PC-9 (cell line): Measurements from ENCODE around the gene RPTOR. TPM values are rescaled to one million over a fixed set of nuclear protein-coding genes. Genes with fewer than 3 reads are reported as not detected.

ENCODE experiments used
- BruUV-seq: library from RNA; stranded (reverse); fragments of 400-500 nt; replicated peaks from 2 replicates; lab custom pipeline; 2021; lab: Mats Ljungman, UMichigan
- CTCF ChIA-PET: fragments of 300-600 bp; sonication (Branson Sonifier 250); formaldehyde crosslinking; loops from one replicate; lab custom pipeline; 2022; ENCODE audit warnings: antibody characterized with exemption; lab: Charles Lee
- POLR2A ChIA-PET: fragments of 300-600 bp; sonication (Branson Sonifier 250); formaldehyde crosslinking; loops from one replicate; lab custom pipeline; 2022; ENCODE audit warnings: antibody characterized with exemption; ENCODE audit not compliant: unreplicated experiment; lab: Charles Lee
- DNase-seq, 2 experiments: peaks; one replicate each; pipeline versions ENCODE4 v3.0.0 to v3.0.0-alpha.2; 2015 to 2022; ENCODE audit warnings: mixed read lengths in 1 of 2
- H2AFZ ChIP-seq: fragments of 200-600 bp; sonication (generic); 2 replicates; pipeline ENCODE4 v1.8.1; 2017; ENCODE audit warnings: antibody characterized with exemption
- H3F3A ChIP-seq: fragments of 200-600 bp; sonication (generic); 2 replicates; pipeline ENCODE4 v1.8.1; 2017; ENCODE audit warnings: antibody characterized with exemption, mild to moderate bottlenecking, low read depth; ENCODE audit not compliant: insufficient read depth
- H3K27ac ChIP-seq: fragments of 200-600 bp; sonication (generic); 2 replicates; pipeline ENCODE4 v1.6.1; 2016; ENCODE audit warnings: mixed run types
- H3K27me3 ChIP-seq: fragments of 200-600 bp; sonication (generic); 2 replicates; pipeline ENCODE4 v1.6.1; 2016; ENCODE audit warnings: low read depth, mixed run types; ENCODE audit not compliant: insufficient read depth
- H3K36me3 ChIP-seq: fragments of 200-600 bp; sonication (generic); 2 replicates; pipeline ENCODE4 v1.6.1; 2016; ENCODE audit warnings: low read depth, mixed run types
- H3K4me1 ChIP-seq: fragments of 200-600 bp; sonication (generic); replicated peaks from 2 replicates; pipeline ENCODE4 v1.6.1; 2016; ENCODE audit warnings: mixed run types; ENCODE audit not compliant: insufficient read depth
- H3K4me2 ChIP-seq: fragments of 200-600 bp; sonication (generic); 2 replicates; pipeline ENCODE4 v1.6.1; 2017; ENCODE audit warnings: mixed run types
- H3K4me3 ChIP-seq: fragments of 200-600 bp; sonication (generic); 2 replicates; pipeline ENCODE4 v1.6.1; 2016; ENCODE audit warnings: mixed run types
- H3K79me2 ChIP-seq: fragments of 200-600 bp; sonication (generic); 2 replicates; pipeline ENCODE4 v1.6.1; 2017; ENCODE audit warnings: low read depth, mixed run types
- H3K9me2 ChIP-seq: fragments of 200-600 bp; sonication (generic); 2 replicates; pipeline ENCODE4 v1.8.1; 2017; ENCODE audit warnings: mild to moderate bottlenecking; ENCODE audit not compliant: insufficient read depth
- H3K9me3 ChIP-seq: fragments of 200-600 bp; sonication (generic); 2 replicates; pipeline ENCODE4 v1.8.1; 2016; ENCODE audit warnings: low read depth; ENCODE audit not compliant: insufficient read depth
- H4K20me1 ChIP-seq: fragments of 200-600 bp; sonication (generic); 2 replicates; pipeline ENCODE4 v1.8.1; 2017; ENCODE audit not compliant: insufficient read depth
- CTCF ChIP-seq: fragments of 200-600 bp; sonication (generic); conservative IDR thresholded peaks from 2 replicates; pipeline ENCODE4 v1.6.1; 2017; ENCODE audit warnings: mixed run types, antibody characterized with exemption, mild to moderate bottlenecking, moderate library complexity
- EZH2 ChIP-seq: fragments of 200-600 bp; sonication (generic); IDR thresholded peaks from 2 replicates; pipeline ENCODE4 v1.8.0; 2017; ENCODE audit warnings: antibody characterized with exemption, low read depth
- intact Hi-C: fragments of 100-400 bp; cut with micrococcal nuclease; formaldehyde crosslinking; loops from one replicate; pipeline ENCODE4 v1.10.0; 2022; ENCODE audit not compliant: unreplicated experiment
- total RNA-seq: library from RNA; stranded (reverse); gene quantifications from 2 replicates; pipeline ENCODE4 v1.2.3, GENCODE V29; 2021

RPTOR gene
- total RNA-seq, 1 experiment from 2014 or later, result 50.8 TPM

GRCh38 chr17:80906364-80907259 lies 362.0 kb downstream of the RPTOR start:
- ChIA-PET CTCF (no interaction called here), POLR2A (no interaction called here)
- H3K4me3 ChIP-seq, result no peak overlapping the region
- BruUV-seq, result no TSS peak
- H3K9me3 ChIP-seq, result no peaks in the 10 kb centered on the region
- intact Hi-C loops, result no loop called here
- no peaks in the 10 kb centered on the region for H3K79me2 ChIP-seq
- no peaks in the 10 kb centered on the region for H3K36me3 ChIP-seq
- H3K4me2 ChIP-seq, result no peak overlapping the region
- H3K9me2 ChIP-seq, result no peaks in the 10 kb centered on the region
- no peak for DNase-seq
- no peaks in the 10 kb centered on the region for H3F3A ChIP-seq
- H3K27me3 ChIP-seq, result no peaks in the 10 kb centered on the region
- H4K20me1 ChIP-seq, result no peaks in the 10 kb centered on the region
- TF ChIP-seq CTCF (no peak), EZH2 (no peak)
- no peaks in the 10 kb centered on the region for H3K4me1 ChIP-seq
- no peak overlapping the region for H3K27ac ChIP-seq
- H2AFZ ChIP-seq, result no peak overlapping the region

GRCh38 chr17:80907281-80907680 lies 362.6 kb downstream of the RPTOR start:
- Histone ChIP-seq H3K79me2 (no peaks in the 10 kb centered on the region), H3F3A (no peaks in the 10 kb centered on the region), H3K4me2 (no peak overlapping the region), H3K27me3 (no peaks in the 10 kb centered on the region), H3K9me3 (no peaks in the 10 kb centered on the region), H3K4me1 (no peaks in the 10 kb centered on the region), H3K36me3 (no peaks in the 10 kb centered on the region), H2AFZ (no peak overlapping the region), H4K20me1 (no peaks in the 10 kb centered on the region), H3K9me2 (no peaks in the 10 kb centered on the region), H3K27ac (no peak overlapping the region), H3K4me3 (no peak overlapping the region)
- BruUV-seq, result no TSS peak
- no peak for DNase-seq
- CTCF ChIA-PET, result no interaction called here
- TF ChIP-seq CTCF (no peak), EZH2 (no peak)
- intact Hi-C loops, result no loop called here
- POLR2A ChIA-PET, result no interaction called here

GRCh38 chr17:80908211-80908610 lies 363.6 kb downstream of the RPTOR start:
- no peak overlapping the region for H3K4me2 ChIP-seq
- intact Hi-C loops, result no loop called here
- H3F3A ChIP-seq, result no peaks in the 10 kb centered on the region
- H3K9me2 ChIP-seq, result no peaks in the 10 kb centered on the region
- H3K27me3 ChIP-seq, result no peaks in the 10 kb centered on the region
- POLR2A ChIA-PET, result no interaction called here
- TF ChIP-seq EZH2 (no peak), CTCF (no peak)
- H3K4me1 ChIP-seq, result no peaks in the 10 kb centered on the region
- H3K79me2 ChIP-seq, result no peaks in the 10 kb centered on the region
- no peak for DNase-seq
- H3K27ac ChIP-seq, result no peak overlapping the region
- no peaks in the 10 kb centered on the region for H3K36me3 ChIP-seq
- CTCF ChIA-PET, result no interaction called here
- no peak overlapping the region for H3K4me3 ChIP-seq
- H4K20me1 ChIP-seq, result no peaks in the 10 kb centered on the region
- BruUV-seq, result no TSS peak
- H3K9me3 ChIP-seq, result no peaks in the 10 kb centered on the region
- no peak overlapping the region for H2AFZ ChIP-seq
